Stimulated activated naive CD8-positive, alpha-beta T cell treated with anti-CD3 and anti-CD28 coated beads, Interleukin-15, Interleukin-2, amounts not matched to agents 100 ng/mL and 50 ng/mL, for 24 hours (primary cell): ENCODE measurements around the gene MORN4.

Source experiments
- H3K27ac Mint-ChIP-seq: one replicate; pipeline ENCODE4 v1.8.0; 2021; ENCODE audit warnings: mild to moderate bottlenecking, mixed read lengths
- H3K27me3 Mint-ChIP-seq: one replicate; pipeline ENCODE4 v1.8.0; 2021; ENCODE audit warnings: mixed read lengths
- H3K36me3 Mint-ChIP-seq: one replicate; pipeline ENCODE4 v1.8.0; 2021; ENCODE audit warnings: low read depth, mixed read lengths
- H3K4me1 Mint-ChIP-seq: one replicate; pipeline ENCODE4 v1.8.0; 2021; ENCODE audit warnings: low read depth, mixed read lengths
- H3K4me3 Mint-ChIP-seq: one replicate; pipeline ENCODE4 v1.8.0; 2021; ENCODE audit warnings: mild to moderate bottlenecking, mixed read lengths
- H3K9me3 Mint-ChIP-seq: one replicate; pipeline ENCODE4 v1.8.0; 2021; ENCODE audit warnings: mixed read lengths

The MORN4 gene

GRCh38 chr10:97627731-97628130 lies 5.6 kb downstream of the MORN4 start:
- Mint-ChIP-seq H3K4me1 (peaks cover 5% of the 10 kb centered on the region), H3K36me3 (no peaks in the 10 kb centered on the region), H3K27ac (no peak overlapping the region), H3K27me3 (no peaks in the 10 kb centered on the region), H3K4me3 (no peak overlapping the region), H3K9me3 (no peaks in the 10 kb centered on the region)

DNA sequence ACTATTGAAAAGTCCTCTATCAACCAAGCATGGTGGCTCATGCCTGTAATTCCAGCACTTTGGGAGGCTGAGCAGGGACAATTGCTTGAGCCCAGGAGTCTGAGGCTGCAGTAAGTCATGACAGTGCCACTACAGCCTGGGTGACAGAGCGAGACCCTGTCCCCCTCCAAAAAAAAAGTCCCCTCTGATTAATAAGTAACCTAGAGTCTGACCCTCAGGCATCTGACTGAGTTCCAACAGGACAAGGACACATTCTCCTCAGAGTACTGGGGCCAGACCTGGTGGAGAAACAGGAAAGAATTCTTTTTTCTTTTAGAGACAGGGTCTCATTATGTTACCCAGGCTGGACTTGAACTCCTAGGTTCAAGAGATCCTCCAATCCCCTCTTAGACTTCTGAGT lies 10.0 kb downstream of the MORN4 start:
- H3K27ac Mint-ChIP-seq, result no peak overlapping the region
- H3K4me3 Mint-ChIP-seq, result no peak overlapping the region
- H3K27me3 Mint-ChIP-seq, result no peaks in the 10 kb centered on the region
- H3K36me3 Mint-ChIP-seq, result no peaks in the 10 kb centered on the region
- H3K4me1 Mint-ChIP-seq, result no peaks in the 10 kb centered on the region
- no peaks in the 10 kb centered on the region for H3K9me3 Mint-ChIP-seq

DNA sequence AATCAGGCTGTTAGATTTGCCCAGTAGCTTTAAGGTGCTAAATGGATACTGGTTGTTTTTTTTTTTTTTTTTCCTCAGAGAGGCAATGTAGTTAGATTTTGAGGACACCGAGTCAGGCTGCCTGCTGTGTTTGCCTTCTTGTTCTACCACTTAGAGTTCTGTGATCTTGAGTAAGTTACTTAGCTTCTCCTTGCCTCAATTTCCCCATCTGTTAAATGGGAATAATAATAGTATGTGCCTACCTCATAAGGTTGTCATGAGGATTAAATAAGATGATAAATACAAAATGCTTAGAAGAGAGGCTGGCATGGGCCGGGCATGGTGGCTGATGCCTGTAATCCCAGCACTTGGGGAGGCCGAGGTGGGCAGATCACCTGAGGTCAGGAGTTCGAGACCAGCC lies 14.6 kb downstream of the MORN4 start:
- no peaks in the 10 kb centered on the region for H3K9me3 Mint-ChIP-seq
- H3K27me3 Mint-ChIP-seq, result no peaks in the 10 kb centered on the region
- no peak overlapping the region for H3K27ac Mint-ChIP-seq
- H3K4me3 Mint-ChIP-seq, result no peak overlapping the region
- H3K4me1 Mint-ChIP-seq, result no peaks in the 10 kb centered on the region
- H3K36me3 Mint-ChIP-seq, result no peaks in the 10 kb centered on the region

DNA sequence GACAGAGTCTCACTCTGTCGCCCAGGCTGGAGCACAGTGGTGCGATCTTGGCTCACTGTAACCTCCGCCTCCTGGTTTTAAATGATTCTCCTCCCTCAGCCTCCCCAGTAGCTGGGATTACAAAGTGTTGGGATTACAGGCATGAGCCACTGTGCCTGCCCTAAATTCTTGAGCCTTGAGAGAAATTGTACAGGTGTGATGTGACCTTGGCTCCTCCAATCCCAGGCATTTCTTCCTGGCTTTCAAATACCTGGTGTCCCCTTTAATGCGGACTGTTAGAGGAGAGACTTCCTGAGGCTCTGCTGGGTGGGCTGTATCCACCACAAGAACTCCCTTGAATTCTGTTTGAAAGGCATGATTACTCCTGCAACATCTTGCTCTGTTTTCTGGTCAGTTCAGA lies 15.0 kb downstream of the MORN4 start:
- no peaks in the 10 kb centered on the region for H3K36me3 Mint-ChIP-seq
- no peaks in the 10 kb centered on the region for H3K9me3 Mint-ChIP-seq
- no peak overlapping the region for H3K27ac Mint-ChIP-seq
- H3K27me3 Mint-ChIP-seq, result no peaks in the 10 kb centered on the region
- no peaks in the 10 kb centered on the region for H3K4me1 Mint-ChIP-seq
- no peak overlapping the region for H3K4me3 Mint-ChIP-seq

- H3K36me3 Mint-ChIP-seq, result no peaks in the 10 kb centered on the region
- H3K27ac Mint-ChIP-seq, result no peak overlapping the region
- no peaks in the 10 kb centered on the region for H3K9me3 Mint-ChIP-seq
- no peak overlapping the region for H3K4me3 Mint-ChIP-seq
- no peaks in the 10 kb centered on the region for H3K27me3 Mint-ChIP-seq
- no peaks in the 10 kb centered on the region for H3K4me1 Mint-ChIP-seq
These were observed 20.9 kb downstream of the MORN4 start for GRCh38 chr10:97612386-97612785.

DNA sequence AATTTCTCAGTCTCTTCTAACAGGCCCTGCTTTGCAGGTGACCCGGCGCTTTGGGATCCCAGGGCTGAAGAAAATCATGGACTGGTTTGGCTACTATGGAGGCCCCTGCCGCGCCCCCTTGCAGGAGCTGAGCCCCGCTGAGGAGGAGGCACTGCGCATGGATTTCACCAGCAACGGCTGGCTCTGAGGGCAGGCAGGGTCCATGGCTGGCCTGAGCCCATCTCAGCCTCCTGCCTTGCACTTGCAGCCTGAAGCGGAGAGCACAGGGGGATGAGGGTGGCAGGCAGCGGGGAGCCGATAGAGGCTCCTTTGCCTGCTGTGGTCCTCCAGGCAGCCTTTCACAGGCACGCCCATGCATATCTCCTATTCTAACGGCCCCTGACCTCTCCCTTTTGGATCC lies 21.8 kb downstream of the MORN4 start:
- Mint-ChIP-seq H3K9me3 (no peaks in the 10 kb centered on the region), H3K27ac (no peak overlapping the region), H3K27me3 (no peaks in the 10 kb centered on the region), H3K36me3 (no peaks in the 10 kb centered on the region), H3K4me1 (no peaks in the 10 kb centered on the region), H3K4me3 (no peak overlapping the region)

DNA sequence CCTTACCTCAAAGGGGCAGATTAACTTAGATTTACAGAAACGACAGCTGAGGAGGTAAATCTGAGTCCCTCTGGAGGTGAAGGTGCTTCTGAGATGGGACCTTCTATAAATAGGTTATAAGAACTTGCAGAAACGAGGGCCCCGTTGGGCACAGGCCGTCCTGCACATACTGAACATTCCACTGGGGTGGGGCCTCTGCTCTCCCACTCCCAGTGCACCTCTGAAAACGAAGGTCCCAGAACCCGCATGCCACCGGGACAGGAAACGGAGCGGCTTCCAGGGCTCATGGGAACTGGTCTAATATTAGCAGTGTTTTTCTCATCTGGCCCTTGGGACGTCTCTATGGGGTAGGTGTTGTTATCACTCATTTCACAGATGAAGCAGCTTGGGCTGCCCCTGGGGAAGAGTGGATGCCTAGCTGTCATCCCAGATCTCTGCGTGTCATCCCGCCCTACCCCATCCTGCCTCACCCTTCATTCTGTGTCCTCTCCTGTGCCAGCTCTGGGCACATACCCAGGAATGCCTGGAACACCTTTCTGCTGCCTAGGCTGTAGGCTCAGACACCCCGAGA lies 24.2 kb downstream of the MORN4 start:
- Mint-ChIP-seq H3K9me3 (no peaks in the 10 kb centered on the region), H3K27ac (no peak overlapping the region), H3K4me1 (no peaks in the 10 kb centered on the region), H3K4me3 (no peak overlapping the region), H3K36me3 (no peaks in the 10 kb centered on the region), H3K27me3 (no peaks in the 10 kb centered on the region)

- no peaks in the 10 kb centered on the region for H3K27me3 Mint-ChIP-seq
- no peaks in the 10 kb centered on the region for H3K9me3 Mint-ChIP-seq
- no peaks in the 10 kb centered on the region for H3K36me3 Mint-ChIP-seq
- no peak overlapping the region for H3K27ac Mint-ChIP-seq
- H3K4me3 Mint-ChIP-seq, result no peak overlapping the region
- H3K4me1 Mint-ChIP-seq, result no peaks in the 10 kb centered on the region
These were observed 26.1 kb downstream of the MORN4 start for GRCh38 chr10:97607095-97607636.

DNA sequence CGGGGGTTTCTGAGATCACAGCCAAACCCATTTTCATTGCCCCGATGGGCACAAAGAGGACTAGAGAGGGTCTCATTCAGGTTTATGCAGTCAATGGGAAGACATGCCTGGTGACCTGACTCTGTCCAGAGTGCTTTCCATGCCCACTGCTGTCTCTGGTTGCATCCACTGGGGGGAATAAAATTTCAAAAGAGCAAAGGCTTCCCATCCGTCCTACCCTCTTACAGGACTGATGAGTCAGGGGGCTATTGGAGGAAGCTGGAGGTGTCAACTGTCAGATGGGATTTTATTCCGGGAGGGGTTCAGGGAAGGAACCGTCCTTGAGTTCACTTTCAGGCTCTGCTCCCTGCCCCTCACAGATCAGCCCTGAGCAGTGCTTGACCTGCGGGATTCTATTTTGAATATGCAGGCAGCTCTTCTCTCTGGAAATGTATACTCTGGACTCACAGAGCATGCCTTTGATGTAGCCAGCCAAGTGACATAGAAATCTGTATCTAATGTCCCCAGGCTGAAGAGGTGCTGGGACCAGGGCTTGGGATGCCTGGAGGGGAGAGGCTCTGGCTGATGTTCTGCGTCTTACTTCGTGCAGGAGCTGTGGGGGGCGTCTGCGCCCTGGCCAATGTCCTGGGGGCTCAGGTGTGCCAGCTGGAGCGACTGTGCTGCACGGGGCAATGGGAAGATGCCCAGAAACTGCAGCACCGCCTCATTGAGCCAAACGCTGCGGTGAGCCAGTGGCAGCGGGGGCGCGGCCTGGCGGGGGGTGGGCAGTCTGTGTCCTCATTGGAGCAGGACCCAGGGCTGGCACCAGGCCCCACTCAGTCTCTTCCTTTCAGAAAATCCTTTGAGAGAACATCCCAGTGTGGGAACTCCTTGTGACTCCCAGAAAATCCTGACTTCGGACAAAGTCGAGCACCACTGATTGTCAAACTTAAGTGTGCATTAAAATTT lies 31.8 kb downstream of the MORN4 start:
- H3K36me3 Mint-ChIP-seq, result no peaks in the 10 kb centered on the region

GRCh38 chr10:97600616-97601015 lies 32.7 kb downstream of the MORN4 start:
- Mint-ChIP-seq H3K27me3 (no peaks in the 10 kb centered on the region), H3K4me3 (no peak overlapping the region), H3K36me3 (no peaks in the 10 kb centered on the region), H3K27ac (no peak overlapping the region), H3K4me1 (no peaks in the 10 kb centered on the region), H3K9me3 (no peaks in the 10 kb centered on the region)

More for the DNA sequence above, 31.8 kb downstream of the MORN4 start:
- H3K27me3 Mint-ChIP-seq, result no peaks in the 10 kb centered on the region
- H3K27ac Mint-ChIP-seq, result no peak overlapping the region
- H3K4me3 Mint-ChIP-seq, result no peak overlapping the region
- H3K9me3 Mint-ChIP-seq, result no peaks in the 10 kb centered on the region
- H3K4me1 Mint-ChIP-seq, result no peaks in the 10 kb centered on the region

DNA sequence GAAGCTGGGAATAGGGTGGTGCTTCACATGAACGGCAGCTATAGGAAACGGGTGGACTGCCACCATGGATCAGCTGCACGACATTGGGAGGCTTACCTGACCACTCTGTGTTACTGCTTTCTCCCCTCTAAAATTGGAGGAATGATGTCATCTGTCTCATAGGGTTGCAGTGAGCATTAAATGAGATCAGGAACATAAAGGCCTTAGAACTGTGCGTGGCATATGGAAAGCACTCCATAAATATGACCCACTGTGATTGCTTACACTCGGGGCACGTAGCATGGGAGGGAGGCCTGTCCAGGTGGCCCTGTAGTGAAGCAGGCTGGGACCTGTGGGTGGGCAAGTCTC lies 34.1 kb downstream of the MORN4 start:
- Mint-ChIP-seq H3K27me3 (no peaks in the 10 kb centered on the region), H3K36me3 (no peaks in the 10 kb centered on the region), H3K27ac (no peak overlapping the region), H3K4me1 (no peaks in the 10 kb centered on the region), H3K4me3 (no peak overlapping the region), H3K9me3 (no peaks in the 10 kb centered on the region)

- Mint-ChIP-seq H3K27me3 (no peaks in the 10 kb centered on the region), H3K9me3 (no peaks in the 10 kb centered on the region), H3K36me3 (no peaks in the 10 kb centered on the region), H3K4me3 (no peak overlapping the region), H3K4me1 (no peaks in the 10 kb centered on the region), H3K27ac (no peak overlapping the region)
These were observed 34.7 kb downstream of the MORN4 start for GRCh38 chr10:97598407-97599271.

DNA sequence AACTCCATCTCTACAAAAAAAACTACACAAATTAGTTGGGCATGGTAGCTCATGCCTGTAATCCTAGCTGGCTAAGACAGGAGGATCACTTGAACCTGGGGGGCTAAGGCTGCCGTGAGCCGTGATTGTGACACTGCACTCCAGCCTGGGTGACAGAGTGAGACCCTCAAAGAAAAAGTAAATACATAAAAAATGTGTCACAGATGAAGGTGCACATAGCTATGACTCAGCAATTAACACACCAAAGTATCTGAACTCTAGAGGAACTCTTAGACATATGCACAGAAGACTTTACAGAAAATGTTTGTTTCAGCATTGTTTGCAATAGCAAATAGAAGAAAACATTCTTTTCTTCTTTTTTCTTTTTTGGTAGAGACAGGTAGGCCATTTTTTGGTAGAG lies 35.5 kb downstream of the MORN4 start:
- H3K4me1 Mint-ChIP-seq, result no peaks in the 10 kb centered on the region
- H3K36me3 Mint-ChIP-seq, result no peaks in the 10 kb centered on the region
- no peaks in the 10 kb centered on the region for H3K27me3 Mint-ChIP-seq
- H3K27ac Mint-ChIP-seq, result no peak overlapping the region
- H3K4me3 Mint-ChIP-seq, result no peak overlapping the region
- no peaks in the 10 kb centered on the region for H3K9me3 Mint-ChIP-seq

- Mint-ChIP-seq H3K27ac (no peak overlapping the region), H3K9me3 (no peaks in the 10 kb centered on the region), H3K4me1 (no peaks in the 10 kb centered on the region), H3K27me3 (no peaks in the 10 kb centered on the region), H3K36me3 (no peaks in the 10 kb centered on the region), H3K4me3 (no peak overlapping the region)
These were observed 36.9 kb downstream of the MORN4 start for GRCh38 chr10:97596101-97597082.
